ENCODE results near the gene SLCO2A1.

SLCO2A1 gene

DNA sequence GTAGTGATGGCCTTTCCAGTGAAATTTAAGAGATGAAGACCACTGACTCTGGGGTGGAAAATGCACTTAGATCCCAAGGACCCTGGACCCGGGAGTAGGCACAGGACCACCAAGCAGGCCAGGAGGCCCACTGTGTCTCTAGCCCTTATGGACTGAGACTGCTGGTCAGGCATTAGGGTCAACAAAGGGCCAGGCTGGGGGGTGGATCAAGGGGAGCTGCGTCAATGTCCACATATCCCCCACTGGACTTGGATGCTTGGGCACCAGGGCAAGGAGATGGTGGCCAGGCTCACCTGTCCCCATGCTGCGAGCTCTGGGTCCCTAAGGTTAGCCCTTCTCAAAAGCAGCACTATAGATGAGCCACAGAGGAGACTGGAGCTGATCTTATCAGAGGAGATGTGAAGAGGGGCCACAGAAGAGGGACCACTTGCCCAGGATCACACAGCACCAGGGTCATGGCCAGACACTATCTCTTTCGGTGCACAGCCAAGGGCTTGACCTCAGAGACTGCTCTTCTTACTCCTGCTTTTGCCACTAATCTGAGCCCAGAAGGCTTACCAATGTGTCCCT, 148.8 kb downstream of the SLCO2A1 start:
- no peak for DNase-seq

DNA sequence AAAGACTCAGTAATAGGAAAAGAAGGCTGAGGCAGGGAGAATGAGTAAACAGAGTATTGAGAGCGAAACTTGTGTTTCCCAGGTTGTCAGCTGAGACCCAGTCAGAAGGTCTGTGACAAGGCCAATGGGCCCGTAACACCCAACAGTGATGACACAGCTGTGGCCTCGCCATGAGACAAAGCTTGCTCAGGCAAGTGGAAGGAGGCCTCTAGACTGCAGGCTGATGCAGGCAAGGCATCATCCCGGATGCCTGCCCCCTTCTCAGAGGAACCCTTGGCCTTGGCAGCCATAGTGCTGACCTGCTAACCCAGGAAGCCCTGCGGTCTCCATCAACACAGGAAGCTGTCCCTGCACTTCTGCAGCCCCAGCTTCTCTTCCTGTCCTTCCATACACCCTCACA, 149.4 kb downstream of the SLCO2A1 start:
- DNase-seq, result no peak

DNA sequence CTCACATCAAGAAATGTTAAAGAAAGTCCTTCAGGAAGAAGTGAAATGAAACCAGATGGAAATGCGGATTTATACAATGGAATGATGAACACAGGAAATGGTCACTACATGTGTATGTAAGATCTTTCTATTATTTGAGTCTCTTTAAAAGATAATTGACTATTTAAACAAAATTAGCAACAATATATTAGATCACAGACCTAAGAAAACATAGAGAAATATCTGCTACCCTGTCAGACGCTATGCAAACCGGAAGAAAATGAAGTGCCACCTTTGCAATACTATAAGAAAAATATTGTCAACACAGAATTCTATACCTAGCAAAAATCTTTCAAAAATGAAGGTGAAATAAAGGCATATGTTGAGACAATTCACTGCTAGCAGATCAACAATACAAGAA, 151.2 kb downstream of the SLCO2A1 start:
- DNase-seq, result no peak

All from NCI-H1092 (cell line).